ENCODE results near the gene BCL2L13. TPM values are rescaled to one million over a fixed set of nuclear protein-coding genes. Genes with fewer than 3 reads are reported as not detected.

The BCL2L13 gene
- total RNA-seq, 2 donors from 2014 or later: 64.7 to 67.9 TPM

GRCh38 chr22:17767233-17768065 lies 128.9 kb downstream of the BCL2L13 start:
- no peaks in the 10 kb centered on the region for H3K36me3 ChIP-seq
- H3K27me3 ChIP-seq (replicated peaks; ENCODE audit: insufficient read depth): no peaks in the 10 kb centered on the region
- H3K27ac ChIP-seq: no peak overlapping the region
- TF ChIP-seq CTCF (IDR thresholded peaks at IDR 0.05) (no peak), POLR2AphosphoS5 (IDR thresholded peaks at IDR 0.05) (no peak)
- H3K4me3 ChIP-seq: no peak overlapping the region
- H3K4me1 ChIP-seq (replicated peaks): no peaks in the 10 kb centered on the region
- intact Hi-C loops (cut with DNase I): no loop called here
- DNase-seq (ENCODE audit: low spot score): no peak
- 86% methylated on average over 14 of the region's 14 CpGs for WGBS
- no peaks in the 10 kb centered on the region for H3K9me3 ChIP-seq

GRCh38 chr22:17769013-17769715 lies 130.6 kb downstream of the BCL2L13 start:
- no peak for DNase-seq (ENCODE audit: low spot score)
- Histone ChIP-seq H3K27me3 (replicated peaks; ENCODE audit: insufficient read depth) (no peaks in the 10 kb centered on the region), H3K9me3 (no peaks in the 10 kb centered on the region), H3K27ac (no peak overlapping the region), H3K4me3 (no peak overlapping the region), H3K36me3 (no peaks in the 10 kb centered on the region), H3K4me1 (replicated peaks) (no peaks in the 10 kb centered on the region)
- TF ChIP-seq POLR2AphosphoS5 (IDR thresholded peaks at IDR 0.05): no peak
- no peak for TF ChIP-seq POLR2A (IDR thresholded peaks at IDR 0.05)
- TF ChIP-seq CTCF (IDR thresholded peaks at IDR 0.05): no peak
- WGBS: 82% methylated on average over 14 of the region's 14 CpGs
- intact Hi-C loops (cut with DNase I): no loop called here

DNA sequence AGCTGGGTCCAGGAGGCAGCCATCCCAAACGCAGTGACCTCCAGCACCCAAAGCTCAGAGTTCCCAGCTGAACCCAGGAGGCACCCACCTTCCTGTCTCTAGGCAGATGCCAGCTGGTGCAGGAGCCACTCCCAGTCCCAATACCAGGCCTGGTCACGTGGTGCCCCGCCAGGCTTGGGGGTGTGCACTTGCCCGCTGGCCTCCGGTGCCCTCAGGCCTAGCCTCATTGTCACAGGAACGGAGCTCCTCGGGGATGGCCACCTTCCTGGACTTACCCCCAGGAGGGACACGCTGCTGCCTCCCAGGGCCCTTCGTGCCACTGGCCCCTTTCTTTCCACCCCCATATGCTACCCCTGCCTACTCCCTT lies 131.1 kb downstream of the BCL2L13 start:
- H3K36me3 ChIP-seq: no peaks in the 10 kb centered on the region
- no peaks in the 10 kb centered on the region for H3K27me3 ChIP-seq (replicated peaks; ENCODE audit: insufficient read depth)
- 78% methylated on average over 9 of the region's 9 CpGs for WGBS
- TF ChIP-seq POLR2AphosphoS5 (IDR thresholded peaks at IDR 0.05) (no peak), CTCF (IDR thresholded peaks at IDR 0.05) (no peak), POLR2A (IDR thresholded peaks at IDR 0.05) (no peak)
- H3K9me3 ChIP-seq: no peaks in the 10 kb centered on the region
- H3K27ac ChIP-seq: no peak overlapping the region
- no peak for DNase-seq (ENCODE audit: low spot score)
- H3K4me3 ChIP-seq: no peak overlapping the region
- H3K4me1 ChIP-seq (replicated peaks): no peaks in the 10 kb centered on the region
- intact Hi-C loops (cut with DNase I): loop anchor here (5.0 kb wide), 1 partner anchor 32 kb away; no protein-coding TSS in a partner anchor

- DNase-seq (ENCODE audit: low spot score): no peak
- 85% methylated on average over 19 of the region's 19 CpGs for WGBS
- Histone ChIP-seq H3K27me3 (replicated peaks; ENCODE audit: insufficient read depth) (no peaks in the 10 kb centered on the region), H3K4me1 (replicated peaks) (no peaks in the 10 kb centered on the region), H3K4me3 (no peak overlapping the region), H3K27ac (no peak overlapping the region), H3K9me3 (no peaks in the 10 kb centered on the region), H3K36me3 (no peaks in the 10 kb centered on the region)
- intact Hi-C loops (cut with DNase I): loop anchor here (5.0 kb wide), 1 partner anchor 33 kb away; no protein-coding TSS in a partner anchor
- TF ChIP-seq POLR2A (IDR thresholded peaks at IDR 0.05) (no peak), CTCF (IDR thresholded peaks at IDR 0.05) (no peak), POLR2AphosphoS5 (IDR thresholded peaks at IDR 0.05) (no peak)
Measured at GRCh38 chr22:17770180-17771077, 131.9 kb downstream of the BCL2L13 start.
